Measurements from ENCODE around the gene HOMER2.

The HOMER2 gene

GRCh38 chr15:82803793-82804574, 148.5 kb downstream of the HOMER2 start:
- no peaks in the 10 kb centered on the region for H3K9me3 ChIP-seq (replicated peaks; ENCODE audit: low read length)
- H3K27me3 ChIP-seq (ENCODE audit: control insufficient read depth, insufficient read depth, low read length) = peaks cover 23% of the 10 kb centered on the region
- no peaks in the 10 kb centered on the region for H3K36me3 ChIP-seq (ENCODE audit: insufficient read depth, low read length)
- H3K4me1 ChIP-seq (ENCODE audit: control insufficient read depth, insufficient read depth, low read length) = peaks cover 5% of the 10 kb centered on the region
- no peak overlapping the region for H3K4me3 ChIP-seq (ENCODE audit: low read length)
- no peak overlapping the region for H3K4me2 ChIP-seq (ENCODE audit: low read length)
- H3K9ac ChIP-seq (ENCODE audit: low read depth, low read length) = no peak overlapping the region

GRCh38 chr15:82802497-82802896, 150.0 kb downstream of the HOMER2 start:
- H3K4me2 ChIP-seq (ENCODE audit: low read length) = no peak overlapping the region
- no peak overlapping the region for H3K4me3 ChIP-seq (ENCODE audit: low read length)
- peaks cover 30% of the 10 kb centered on the region for H3K27me3 ChIP-seq (ENCODE audit: control insufficient read depth, insufficient read depth, low read length)
- H3K9ac ChIP-seq (ENCODE audit: low read depth, low read length) = no peak overlapping the region
- no peaks in the 10 kb centered on the region for H3K36me3 ChIP-seq (ENCODE audit: insufficient read depth, low read length)
- H3K9me3 ChIP-seq (replicated peaks; ENCODE audit: low read length) = no peaks in the 10 kb centered on the region
- peaks cover 4% of the 10 kb centered on the region for H3K4me1 ChIP-seq (ENCODE audit: control insufficient read depth, insufficient read depth, low read length)

GRCh38 chr15:82799183-82799841, 153.2 kb downstream of the HOMER2 start:
- Histone ChIP-seq H3K27me3 (ENCODE audit: control insufficient read depth, insufficient read depth, low read length) (peaks cover 30% of the 10 kb centered on the region), H3K4me2 (ENCODE audit: low read length) (no peak overlapping the region), H3K4me1 (ENCODE audit: control insufficient read depth, insufficient read depth, low read length) (no peaks in the 10 kb centered on the region), H3K9me3 (replicated peaks; ENCODE audit: low read length) (no peaks in the 10 kb centered on the region), H3K9ac (ENCODE audit: low read depth, low read length) (no peak overlapping the region), H3K36me3 (ENCODE audit: insufficient read depth, low read length) (no peaks in the 10 kb centered on the region), H3K4me3 (ENCODE audit: low read length) (no peak overlapping the region)
